Activated CD4-positive, alpha-beta T cell treated with anti-CD3 and anti-CD28 coated beads for 1 hour (primary cell): ENCODE results near the gene CDC14B.
A peak's percentile ranks its signal among the peaks of the same experiment; 100 is the strongest.
"Not testable (repeated sequence)": the region's sequence is repeated elsewhere in the genome, so short reads cannot be mapped to it uniquely, and the experiment has no call there.

Source experiments
- DNase-seq: peaks from one replicate; pipeline ENCODE4 v3.0.0-alpha.2; 2020

CDC14B gene

DNA sequence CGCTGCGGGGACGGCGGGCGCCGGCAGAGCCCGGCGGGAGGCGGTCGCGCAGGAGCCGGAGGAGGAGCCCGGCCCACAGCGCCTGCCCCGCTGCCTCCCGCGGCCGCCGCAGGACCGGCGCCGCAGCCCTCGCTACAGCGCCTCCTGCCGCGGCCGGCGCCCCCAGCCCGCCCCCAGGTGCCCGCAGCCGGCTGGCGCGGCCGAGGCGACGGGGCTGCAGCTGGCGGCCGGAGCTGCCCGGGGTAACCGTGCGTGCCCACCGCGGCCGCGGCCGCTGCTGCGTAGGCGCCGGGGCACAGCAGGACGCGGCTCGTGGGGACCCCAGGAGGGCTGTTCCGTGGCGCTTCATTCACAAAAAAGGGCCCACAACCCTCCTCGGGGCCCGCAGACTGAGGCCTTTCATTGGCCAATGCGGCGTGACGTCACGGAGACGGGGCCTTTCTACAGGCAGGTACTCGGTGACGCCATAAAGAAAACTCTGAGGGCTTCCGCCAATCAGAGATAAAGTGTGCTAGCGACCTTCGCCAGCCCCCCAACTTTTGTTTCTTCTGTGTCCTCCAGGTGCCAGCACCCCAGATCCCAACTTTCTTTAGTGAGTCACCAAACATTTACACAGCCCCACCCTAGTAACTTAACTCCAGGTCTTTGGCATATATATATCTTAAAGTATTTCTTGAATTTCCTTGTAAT, at the start of gene CDC14B:
Gene CDC14B (minus strand): TSS at position 353 of the 690 bp plus-strand sequence. CDS start 465 bp downstream, outside the sequence.
- peak; percentile 68 for DNase-seq

DNA sequence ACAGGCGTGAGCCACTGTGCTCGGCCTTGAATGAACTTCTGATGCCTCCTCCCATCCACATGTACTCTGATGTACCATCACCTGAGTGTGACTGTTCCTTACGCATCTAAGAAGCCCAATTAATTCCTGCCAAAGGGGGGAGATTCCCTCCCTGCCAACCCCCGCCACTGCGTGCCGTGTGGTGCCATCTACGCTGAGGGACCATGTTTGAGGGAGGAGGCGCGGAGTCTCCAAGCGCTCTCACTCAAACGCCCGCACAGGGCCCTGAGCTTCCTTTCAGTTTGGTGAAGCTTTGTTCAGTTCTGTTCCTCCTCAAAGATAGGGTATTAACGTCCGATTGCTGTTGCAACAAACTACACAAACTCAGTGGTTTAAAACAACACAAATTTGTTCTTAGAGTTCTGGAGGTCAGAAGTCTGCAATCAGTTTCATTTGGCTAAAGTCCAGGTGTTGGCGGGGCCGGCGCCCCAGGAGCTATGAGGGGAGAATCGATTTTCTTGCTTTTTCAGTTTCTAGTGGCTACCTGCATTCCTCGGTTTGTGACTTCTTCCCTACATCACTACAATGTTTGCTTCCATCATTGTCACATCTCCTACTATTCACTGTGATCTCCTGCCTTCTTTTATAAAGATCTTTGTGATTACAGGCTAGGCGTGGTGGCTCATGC, 49.4 kb upstream of the CDC14B start:
- no peak for DNase-seq

DNA sequence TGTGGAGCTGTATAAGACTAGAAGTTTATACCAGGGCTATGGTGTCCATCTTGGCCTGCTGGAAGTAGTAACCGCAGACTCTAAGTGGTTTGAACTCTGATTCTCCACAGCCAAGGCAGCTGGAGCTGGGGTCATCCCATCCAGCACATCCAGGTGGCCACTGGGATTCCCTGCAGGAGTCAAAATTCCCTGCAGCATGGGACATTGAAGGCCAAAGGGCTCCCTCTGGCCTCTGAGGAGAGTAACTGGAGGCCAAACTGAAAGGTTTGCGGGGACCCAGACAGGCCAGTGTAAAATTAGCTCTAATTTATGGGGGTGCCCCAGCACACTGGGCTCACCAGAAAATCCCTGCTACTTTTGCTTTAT, 47.7 kb upstream of the CDC14B start:
- DNase-seq = no peak

DNA sequence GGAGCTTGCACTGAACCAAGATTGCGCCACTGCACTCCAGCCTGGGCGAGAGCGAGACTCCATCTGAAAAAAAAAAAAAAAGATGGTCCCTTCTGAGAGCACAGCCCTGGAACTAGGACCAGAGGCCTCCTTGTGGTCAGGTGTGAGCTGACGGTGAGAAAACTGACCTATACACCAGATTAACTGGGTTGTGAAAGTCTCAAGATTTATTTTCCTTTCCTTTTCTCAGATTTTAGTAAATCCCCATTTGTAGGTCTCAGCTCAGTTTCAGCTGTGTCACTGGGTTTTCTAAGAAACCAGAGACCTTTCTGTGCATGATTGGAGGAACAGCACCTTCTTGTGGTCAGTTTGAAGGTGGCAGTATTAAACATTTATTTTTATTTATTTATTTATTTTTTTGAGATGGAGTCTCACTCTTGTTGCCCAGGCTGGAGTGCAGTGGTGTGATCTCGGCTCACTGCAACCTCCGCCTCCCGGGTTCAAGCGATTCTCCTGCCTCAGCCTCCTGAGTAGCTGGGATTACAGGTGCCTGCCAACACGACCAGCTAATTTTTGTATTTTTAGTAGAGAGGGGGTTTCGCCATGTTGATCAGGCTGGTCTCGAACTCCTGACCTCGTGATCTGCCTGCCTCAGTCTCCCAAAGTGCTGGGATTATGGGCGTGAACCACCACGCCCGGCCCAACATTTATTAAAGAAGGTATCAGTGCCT, 47.2 kb upstream of the CDC14B start:
- DNase-seq = not testable (repeated sequence)

DNA sequence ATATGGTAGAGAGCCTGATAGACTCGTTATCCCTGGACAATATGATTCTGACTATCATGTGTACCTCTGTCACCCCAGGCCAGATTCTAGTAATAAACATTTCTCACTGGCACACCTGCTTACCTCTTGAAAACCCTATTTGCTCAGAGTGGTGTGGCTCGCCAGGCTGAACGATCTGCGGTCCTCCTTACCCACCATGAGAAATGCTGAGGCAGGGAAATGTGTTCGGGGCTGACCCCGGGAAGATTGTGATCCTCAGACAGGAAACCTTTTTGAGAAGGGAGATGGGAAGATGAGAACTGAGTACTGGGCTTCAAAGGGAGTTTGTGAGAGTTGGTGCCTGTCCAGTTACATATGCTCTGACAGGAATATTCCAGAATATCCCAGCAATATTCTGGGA, 46.1 kb upstream of the CDC14B start:
- DNase-seq = no peak

DNA sequence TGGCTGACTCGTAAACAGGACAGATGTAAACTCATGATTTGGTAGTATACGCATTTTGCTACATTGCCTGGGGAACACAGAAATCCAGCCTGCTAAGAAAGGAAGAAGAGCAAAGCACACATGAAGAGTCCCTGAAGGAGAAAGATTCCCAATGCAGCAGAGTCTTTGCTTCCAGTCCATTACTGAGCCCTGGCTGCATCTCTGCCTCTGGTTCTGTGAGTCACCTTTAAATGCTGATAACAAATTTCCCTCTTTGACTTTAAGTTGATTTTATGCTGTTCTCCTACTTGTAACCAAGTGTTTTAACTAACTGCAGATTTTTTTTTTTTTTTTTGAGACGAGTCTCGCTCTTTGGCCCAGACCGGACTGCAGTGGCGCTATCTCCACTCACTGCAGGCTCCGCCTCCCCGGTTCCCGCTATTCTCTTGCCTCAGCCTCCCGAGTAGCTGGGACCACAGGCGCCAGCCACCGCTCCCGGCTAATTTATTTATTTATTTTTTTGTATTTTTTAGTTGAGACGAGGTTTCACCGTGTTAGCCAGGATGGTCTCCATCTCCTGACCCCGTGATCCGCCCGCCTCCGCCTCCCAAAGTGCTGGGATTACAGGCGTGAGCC, 44.0 kb upstream of the CDC14B start:
- DNase-seq = no peak

DNA sequence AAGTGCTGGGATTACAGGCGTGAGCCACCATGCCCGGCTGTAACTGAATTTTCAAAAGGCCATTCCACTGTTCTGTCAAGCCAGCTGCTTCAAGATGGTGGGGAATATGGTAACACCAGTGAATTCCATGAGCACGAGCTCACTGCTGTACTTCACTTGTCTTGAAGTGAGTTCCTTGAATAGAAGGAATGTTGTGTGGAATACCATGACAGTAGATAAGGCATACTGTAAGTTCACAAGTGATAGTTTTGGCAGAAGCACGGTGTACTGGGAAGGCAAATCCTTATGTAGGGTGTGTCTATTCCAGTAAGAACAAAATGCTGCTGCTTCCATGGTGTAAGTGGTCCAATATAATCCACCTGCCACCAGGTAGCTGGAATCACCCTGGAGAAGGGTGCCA, 42.1 kb upstream of the CDC14B start:
- no peak for DNase-seq

DNA sequence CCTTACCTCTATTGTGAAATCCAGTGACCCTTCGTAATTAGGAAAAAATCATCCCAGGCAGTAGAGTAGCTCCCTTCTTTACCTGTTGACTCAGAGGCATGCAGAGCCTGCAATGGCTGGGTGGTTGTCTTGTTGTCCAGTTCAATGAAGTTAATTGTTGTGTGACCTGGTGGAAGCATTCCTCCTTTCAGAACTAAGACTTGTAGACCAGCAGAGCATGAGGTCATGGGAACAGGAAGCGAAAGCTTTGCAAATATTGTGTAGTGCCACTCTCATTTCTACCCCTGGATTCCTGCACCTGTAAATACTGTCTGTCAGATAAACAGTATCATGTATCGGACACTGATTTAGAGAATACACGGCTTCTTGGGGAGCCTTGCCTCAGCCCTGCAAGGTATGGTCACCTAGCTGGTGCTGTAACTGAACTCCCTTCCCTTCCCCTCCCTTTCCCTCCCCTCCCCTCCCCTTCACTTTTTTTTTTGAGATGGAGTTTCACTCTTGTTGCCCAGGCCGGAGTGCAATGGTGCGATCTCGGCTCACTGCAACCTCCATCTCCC, 41.1 kb upstream of the CDC14B start:
- no peak for DNase-seq

DNA sequence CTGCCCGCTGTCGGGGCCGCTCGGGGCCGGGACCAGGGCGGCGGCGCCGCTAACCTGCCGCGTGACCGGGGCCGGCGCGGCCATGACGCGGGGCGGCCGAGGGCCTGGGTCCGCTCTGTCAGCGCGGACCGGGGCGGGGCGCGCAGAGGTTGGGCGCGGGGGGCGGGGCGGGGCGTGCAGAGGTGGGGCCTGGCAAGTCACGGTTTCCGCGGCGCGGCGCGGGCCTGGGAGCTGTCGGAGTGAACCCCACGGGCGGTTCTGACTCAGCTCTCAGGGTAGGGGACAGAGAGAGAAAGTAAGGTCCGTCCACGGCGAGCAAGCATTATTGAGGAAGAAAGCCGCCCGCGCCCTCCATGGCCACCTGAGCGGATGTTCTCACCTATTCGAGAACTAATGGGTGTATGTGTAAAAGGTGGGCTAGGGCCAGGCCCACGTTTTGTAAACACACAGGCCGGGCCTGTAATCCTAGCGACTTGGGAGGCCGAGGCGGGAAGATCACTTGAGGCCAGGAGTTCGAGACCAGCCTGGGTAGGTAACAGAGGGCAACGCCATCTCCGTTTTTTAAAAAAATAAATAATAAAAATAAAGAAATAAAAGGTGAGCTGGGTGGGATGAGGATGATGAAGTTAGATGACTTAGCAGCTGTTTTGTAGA, 35.7 kb upstream of the CDC14B start, which contains the start of gene PRXL2C:
Gene PRXL2C (minus strand): TSS at position 120 of the 654 bp plus-strand sequence. CDS start 36 bp downstream, at position 84.
- DNase-seq = peak; percentile 75

DNA sequence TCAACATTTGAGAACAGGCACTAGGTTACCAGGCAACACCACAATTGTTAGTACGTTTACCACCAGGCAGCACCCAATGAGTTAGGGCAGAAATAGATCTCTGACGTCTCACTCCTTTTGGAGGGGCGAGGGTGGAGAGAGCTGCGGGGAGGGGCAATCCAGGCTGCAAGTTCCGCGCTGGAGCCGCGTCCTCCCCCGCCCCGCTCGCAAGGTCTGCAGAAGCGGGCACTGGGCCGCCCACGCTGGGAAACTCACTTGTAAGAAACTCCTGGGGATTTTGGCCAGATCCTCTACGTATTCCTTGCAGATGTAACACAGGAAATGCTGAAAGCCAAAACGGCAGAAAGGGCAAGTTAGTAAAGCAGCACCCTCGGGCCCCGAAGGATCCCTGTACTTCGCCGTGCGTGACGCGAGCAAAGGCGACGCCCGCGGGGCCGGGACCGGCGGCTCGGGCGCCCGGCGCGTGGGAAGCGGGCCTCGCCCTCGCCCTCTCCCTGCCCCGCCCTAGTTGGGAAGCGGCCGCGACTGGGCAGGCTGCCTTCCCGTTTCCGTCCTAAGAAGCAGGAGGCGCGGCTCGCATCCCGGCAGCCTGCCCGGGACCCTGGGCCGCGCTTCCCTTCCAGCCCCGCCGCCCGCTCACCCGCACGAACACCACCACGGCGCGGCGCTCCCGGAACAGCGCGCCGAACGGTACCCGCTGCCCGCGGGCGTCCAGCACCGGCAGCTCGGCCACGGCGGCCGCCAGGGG, 35.0 kb upstream of the CDC14B start:
- DNase-seq = peak; percentile 51

DNA sequence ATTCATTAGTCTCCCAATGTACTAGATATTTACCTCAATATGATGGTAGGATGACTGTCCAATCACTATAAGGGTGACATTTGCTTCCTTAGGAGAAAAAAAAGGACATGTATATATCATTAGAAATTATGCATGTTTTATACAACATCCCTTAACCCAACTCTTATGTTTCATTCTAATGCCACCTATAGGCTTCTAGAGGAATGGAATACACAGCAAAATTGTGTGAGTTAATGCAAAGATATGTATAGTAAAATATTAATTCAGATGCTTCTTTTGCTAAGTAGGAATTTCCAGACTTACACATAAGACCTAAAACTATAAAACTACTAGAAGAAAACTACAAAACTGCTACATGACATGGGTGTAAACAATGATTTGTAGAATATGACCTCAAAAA, 32.0 kb upstream of the CDC14B start:
- no peak for DNase-seq

DNA sequence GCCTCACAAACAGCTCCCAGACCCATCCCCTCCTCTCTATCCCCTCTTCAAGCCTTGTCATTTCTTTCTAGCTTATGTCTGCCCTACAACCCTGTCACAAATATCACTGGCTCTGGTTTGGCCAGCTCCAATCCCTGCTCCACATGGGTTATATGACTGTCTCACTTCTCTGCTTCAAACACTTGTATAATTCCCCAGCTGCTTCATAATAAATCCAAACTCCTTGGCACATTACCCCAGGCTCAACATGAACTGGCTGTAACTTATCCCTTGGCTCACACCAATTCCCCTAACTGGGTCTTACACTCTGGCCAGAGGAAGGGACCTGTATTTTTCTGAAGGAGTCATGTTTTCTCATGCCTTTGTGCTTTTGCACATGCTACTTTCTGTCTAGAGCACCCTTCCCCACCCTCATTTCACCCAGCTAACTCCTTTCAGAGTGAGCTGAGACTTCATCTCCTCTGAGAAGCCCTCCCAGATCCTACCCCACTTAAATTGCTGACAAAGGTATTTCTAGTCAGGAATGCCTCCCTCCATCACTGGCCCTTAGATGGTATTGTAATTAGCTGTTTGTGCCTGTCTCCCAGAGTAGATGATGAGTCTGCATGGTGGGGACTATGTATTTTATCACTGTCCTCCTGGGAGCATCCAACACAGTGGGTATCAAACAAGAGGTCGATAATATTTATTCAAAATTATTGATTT, 30.1 kb upstream of the CDC14B start:
- no peak for DNase-seq

DNA sequence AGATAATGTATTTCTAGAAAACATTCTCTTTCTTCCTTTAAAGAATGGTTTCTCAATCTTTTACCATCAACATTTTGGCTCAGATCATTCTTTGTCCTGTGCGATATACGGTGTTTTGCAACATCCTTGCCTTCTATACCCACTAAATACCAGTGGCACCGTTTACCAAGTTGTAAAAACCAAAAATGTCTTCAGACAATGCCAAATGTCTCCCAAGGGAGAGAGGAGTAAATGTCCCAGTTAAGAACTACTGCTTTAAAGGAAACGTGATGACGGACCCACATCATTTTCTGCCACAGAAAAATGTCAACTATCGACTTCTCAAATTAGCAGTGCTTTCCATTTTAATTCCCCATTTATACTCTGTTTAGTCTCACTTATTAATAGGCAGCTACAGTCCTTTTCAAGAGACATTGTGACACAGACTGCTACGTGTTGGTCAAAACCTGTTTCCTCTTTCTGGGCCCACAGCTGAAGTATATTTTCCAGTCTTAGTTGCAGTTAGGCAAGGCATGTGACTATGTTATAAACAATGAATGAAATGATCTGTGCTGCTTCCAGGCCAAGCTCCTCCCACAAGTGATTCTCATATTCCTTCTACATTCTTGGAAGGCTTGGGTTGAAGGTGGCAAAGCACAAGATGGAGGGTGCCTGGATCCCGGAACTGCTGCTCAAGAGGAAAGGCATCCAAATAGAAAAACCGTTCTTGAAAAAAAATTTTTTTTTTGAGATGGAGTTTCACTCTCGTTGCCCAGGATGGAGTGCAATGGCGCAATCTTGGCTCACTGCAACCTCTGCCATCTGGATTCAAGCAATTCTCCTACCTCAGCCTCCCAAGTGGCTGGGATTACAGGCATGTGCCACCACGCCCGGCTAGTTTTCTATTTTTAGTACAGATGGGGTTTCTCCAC, 26.7 kb upstream of the CDC14B start:
- DNase-seq = no peak

DNA sequence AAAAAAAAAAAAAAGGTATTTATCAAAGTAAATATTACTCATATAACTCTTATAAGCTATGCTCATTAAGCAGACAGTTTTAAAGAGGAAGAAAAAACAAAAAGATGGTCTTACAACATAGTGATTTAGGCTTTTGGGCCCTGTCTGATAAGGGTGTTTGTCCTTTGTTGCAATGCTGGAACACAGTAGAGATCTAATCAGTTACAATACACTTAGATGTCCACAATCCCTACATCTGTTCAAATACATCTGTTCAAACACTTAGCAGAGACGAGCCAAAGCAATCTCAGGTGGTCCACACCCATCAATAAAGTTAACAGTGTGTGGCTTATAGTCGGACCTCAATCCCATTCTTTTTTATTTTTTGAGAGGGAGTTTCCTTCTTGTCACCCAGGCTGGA, 24.5 kb upstream of the CDC14B start:
- DNase-seq = no peak

DNA sequence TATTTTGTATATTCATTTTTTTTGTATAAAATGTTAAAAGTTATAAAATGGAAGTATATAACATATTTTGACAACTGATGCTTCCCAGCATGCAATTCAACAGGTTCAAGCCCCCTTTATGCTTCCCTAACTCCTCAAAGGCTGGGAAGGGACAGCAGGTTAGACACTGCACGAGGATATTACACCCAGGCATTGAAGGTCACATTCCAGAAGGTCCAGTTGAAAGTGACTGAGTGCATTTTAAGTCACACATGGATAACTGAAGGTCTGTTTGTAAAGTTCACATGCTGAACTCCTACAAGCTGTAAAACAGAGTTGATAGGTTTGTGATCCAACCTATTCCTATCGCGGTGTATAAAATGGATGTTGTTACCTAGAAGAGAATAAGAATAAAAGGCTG, 21.9 kb upstream of the CDC14B start:
- DNase-seq = no peak

DNA sequence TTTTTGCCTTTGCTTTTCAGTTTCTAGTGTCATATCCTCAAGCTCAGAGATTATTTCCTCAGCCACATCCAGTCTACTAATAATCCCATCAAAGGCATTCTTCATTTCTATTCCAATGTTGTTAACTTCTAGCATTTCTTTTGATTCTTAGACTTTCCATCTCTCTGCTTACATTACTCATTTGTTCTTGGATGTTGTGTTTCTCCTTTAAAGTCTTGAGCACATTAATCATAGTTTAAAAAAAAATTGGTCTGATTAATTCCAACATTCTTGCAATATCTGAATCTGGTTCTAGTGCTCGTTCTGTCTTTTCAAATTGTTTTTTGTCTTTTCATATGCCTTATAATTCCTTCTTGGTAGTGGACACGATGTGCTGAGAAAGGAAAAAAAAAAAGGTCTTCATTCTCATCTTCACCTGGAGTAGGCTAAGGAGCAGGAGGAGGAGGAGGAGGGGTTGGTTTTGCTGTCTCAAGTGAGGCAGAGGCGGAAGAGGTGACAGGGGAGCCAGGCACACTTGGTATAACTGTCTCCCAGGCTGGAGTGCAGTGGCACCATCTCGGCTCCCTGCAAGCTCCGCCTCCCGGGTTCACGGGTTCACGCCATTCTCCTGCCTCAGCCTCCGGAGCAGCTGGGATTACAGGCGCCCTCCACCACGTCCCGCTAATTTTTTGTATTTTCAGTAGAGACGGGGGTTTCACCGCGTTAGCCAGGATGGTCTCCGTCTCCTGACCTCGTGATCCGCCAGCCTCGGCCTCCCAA, 19.1 kb upstream of the CDC14B start:
- DNase-seq = no peak

DNA sequence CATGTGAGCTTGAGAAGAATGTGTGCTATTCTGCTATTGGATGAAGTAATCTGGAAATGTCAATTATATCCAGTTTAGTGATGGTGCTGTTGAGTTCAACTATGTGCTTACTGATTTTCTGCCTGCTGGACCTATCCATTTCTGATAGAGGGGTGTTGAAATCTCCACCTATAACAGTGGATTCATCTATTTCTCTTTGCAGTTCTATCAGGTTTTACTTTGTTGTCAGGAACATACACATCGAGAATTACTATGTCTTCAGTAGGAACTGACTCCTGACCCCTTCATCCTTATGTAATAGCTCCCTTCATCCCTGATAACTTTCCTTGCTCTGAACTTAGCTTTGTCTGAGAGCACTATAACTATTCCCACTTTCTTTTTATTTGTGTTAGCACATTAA, 16.7 kb upstream of the CDC14B start:
- DNase-seq = no peak

DNA sequence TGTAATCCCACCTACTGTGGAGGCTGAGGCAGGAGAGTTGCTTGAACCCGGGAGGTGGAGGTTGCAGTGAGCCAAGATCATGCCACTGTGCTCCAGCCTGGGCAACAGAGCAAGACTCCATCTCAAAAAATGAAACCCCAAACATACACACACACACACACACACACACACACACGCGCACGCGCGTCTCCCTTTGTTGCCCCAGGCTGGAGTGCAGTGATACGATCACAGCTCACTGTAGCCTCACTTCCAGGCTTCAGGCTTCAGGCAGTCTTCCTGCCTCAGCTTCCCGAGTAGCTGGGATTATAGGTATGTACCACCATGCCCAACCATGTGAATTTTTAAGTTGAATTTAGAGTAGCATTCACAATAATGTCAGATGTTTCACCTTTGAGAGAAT, 13.9 kb upstream of the CDC14B start:
- DNase-seq = not testable (repeated sequence)

DNA sequence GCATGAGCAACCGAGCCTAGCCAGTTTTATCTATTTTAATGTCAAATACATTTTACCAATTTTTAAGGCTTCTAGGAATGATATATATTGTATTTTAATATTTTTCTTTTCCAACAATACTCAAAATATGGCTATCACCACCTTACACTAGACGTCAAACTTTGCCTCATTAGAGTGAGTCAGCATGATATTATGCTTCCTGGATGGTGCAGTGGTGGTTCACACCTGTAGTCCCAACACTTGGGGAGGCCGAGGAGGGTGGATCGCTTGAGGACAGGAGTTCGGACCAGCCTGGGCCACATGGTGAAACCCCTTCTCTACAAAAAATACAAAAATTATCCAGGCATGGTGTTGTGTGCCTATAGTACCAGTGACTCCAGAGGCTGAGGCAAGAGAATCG, 7.3 kb upstream of the CDC14B start:
- no peak for DNase-seq
